Neuronal stem cell (in vitro differentiated cells): ENCODE results near the gene MEGF9.

ENCODE experiments used
- DNase-seq: peaks from one replicate; pipeline ENCODE4 v3.0.0-alpha.2; 2013; ENCODE audit warnings: low spot score
- H2AFZ ChIP-seq: one replicate; pipeline ENCODE4 v1.6.1; 2013; ENCODE audit warnings: mild to moderate bottlenecking, low read length, inconsistent platforms
- H2AK5ac ChIP-seq: 2 replicates; pipeline ENCODE4 v1.6.1; 2013; ENCODE audit warnings: low read depth, mild to moderate bottlenecking, inconsistent platforms, low read length, moderate library complexity, mixed read lengths
- H2BK120ac ChIP-seq: 2 replicates; pipeline ENCODE4 v1.6.1; 2013; ENCODE audit warnings: low read depth, mild to moderate bottlenecking, inconsistent platforms, low read length, moderate library complexity, mixed read lengths
- H2BK12ac ChIP-seq: one replicate; pipeline ENCODE4 v1.6.1; 2013; ENCODE audit warnings: low read length, inconsistent platforms
- H2BK15ac ChIP-seq: 2 replicates; pipeline ENCODE4 v1.6.1; 2013; ENCODE audit warnings: mild to moderate bottlenecking, low read length, inconsistent platforms, mixed read lengths
- H2BK5ac ChIP-seq: one replicate; pipeline ENCODE4 v1.6.1; 2013; ENCODE audit warnings: inconsistent platforms, mild to moderate bottlenecking, low read length, moderate library complexity
- H3K14ac ChIP-seq: one replicate; pipeline ENCODE4 v1.6.1; 2013; ENCODE audit warnings: low read length, inconsistent platforms
- H3K18ac ChIP-seq: 2 replicates; pipeline ENCODE4 v1.6.1; 2013; ENCODE audit warnings: low read length, inconsistent platforms
- H3K23ac ChIP-seq: 2 replicates; pipeline ENCODE4 v1.6.1; 2013; ENCODE audit warnings: low read depth, mild to moderate bottlenecking, mixed read lengths, low read length, inconsistent platforms; ENCODE audit not compliant: poor library complexity
- H3K27ac ChIP-seq: replicated peaks from 3 replicates; pipeline ENCODE4 v1.5.1; 2013; ENCODE audit warnings: low read length, inconsistent platforms
- H3K27me3 ChIP-seq, 3 experiments: 2 replicates each; pipeline ENCODE4 v1.6.1; 2013; ENCODE audit warnings: low read length in 3 of 3, mild to moderate bottlenecking in 2 of 3, inconsistent platforms in 1 of 3, low read depth in 1 of 3, mixed read lengths in 1 of 3, moderate library complexity in 1 of 3; ENCODE audit not compliant: control insufficient read depth in 3 of 3, insufficient read depth in 3 of 3
- H3K36me3 ChIP-seq, 2 donors: replicated peaks in 1 of 2; 2 replicates each; pipeline ENCODE4 v1.6.1; 2013; ENCODE audit warnings: low read length in 2 of 2; ENCODE audit not compliant: control insufficient read depth in 2 of 2, insufficient read depth in 2 of 2
- H3K4ac ChIP-seq: 2 replicates; pipeline ENCODE4 v1.6.1; 2013; ENCODE audit warnings: inconsistent platforms, mild to moderate bottlenecking, low read length, moderate library complexity
- H3K4me1 ChIP-seq, 2 donors: 1 replicate in 1 of 2; 2 replicates in 1 of 2; pipeline ENCODE4 v1.6.1; 2013; ENCODE audit warnings: low read length in 2 of 2, low read depth in 1 of 2; ENCODE audit not compliant: control insufficient read depth in 2 of 2, insufficient read depth in 1 of 2
- H3K4me2 ChIP-seq: one replicate; pipeline ENCODE4 v1.6.1; 2013; ENCODE audit warnings: mild to moderate bottlenecking, low read length, inconsistent platforms; ENCODE audit not compliant: insufficient read depth, poor library complexity, severe bottlenecking
- H3K4me3 ChIP-seq, 2 donors: 2 replicates each; pipeline ENCODE4 v1.5.1; 2013; ENCODE audit warnings: low read length in 2 of 2, mild to moderate bottlenecking in 2 of 2, inconsistent platforms in 1 of 2, moderate library complexity in 1 of 2
- H3K79me1 ChIP-seq: one replicate; pipeline ENCODE4 v1.6.1; 2013; ENCODE audit warnings: low read depth, mild to moderate bottlenecking, inconsistent platforms, low read length, moderate library complexity
- H3K9ac ChIP-seq: one replicate; pipeline ENCODE4 v1.6.1; 2013; ENCODE audit warnings: mild to moderate bottlenecking, low read depth, low read length, inconsistent platforms; ENCODE audit not compliant: poor library complexity
- H3K9me3 ChIP-seq, 2 donors: replicated peaks in 1 of 2; 2 replicates each; pipeline versions ENCODE3 to v1.6.1; 2013; ENCODE audit warnings: low read length in 2 of 2, mild to moderate bottlenecking in 2 of 2, inconsistent platforms in 1 of 2, low read depth in 1 of 2, mixed read lengths in 1 of 2, moderate library complexity in 1 of 2; ENCODE audit not compliant: control insufficient read depth in 2 of 2, insufficient read depth in 1 of 2
- H4K8ac ChIP-seq: one replicate; pipeline ENCODE4 v1.6.1; 2013; ENCODE audit warnings: low read depth, mild to moderate bottlenecking, inconsistent platforms, low read length, moderate library complexity
- H4K91ac ChIP-seq: one replicate; pipeline ENCODE4 v1.6.1; 2013; ENCODE audit warnings: low read length, low read depth, mild to moderate bottlenecking, inconsistent platforms; ENCODE audit not compliant: poor library complexity
- WGBS, 2 donors: extraction: QIAGEN DNeasy Blood & Tissue Kit; methylation state at CpG; one replicate each; pipeline ENCODE4 v1.1.7; 2013; ENCODE audit warnings: missing lambda C conversion rate in 2 of 2, mixed read lengths in 1 of 2; ENCODE audit not compliant: insufficient read length in 2 of 2, insufficient replicate concordance in 1 of 2; ENCODE audit errors: extremely low coverage in 2 of 2; 5-methylcytosine and 5-hydroxymethylcytosine counted together

Gene MEGF9

DNA sequence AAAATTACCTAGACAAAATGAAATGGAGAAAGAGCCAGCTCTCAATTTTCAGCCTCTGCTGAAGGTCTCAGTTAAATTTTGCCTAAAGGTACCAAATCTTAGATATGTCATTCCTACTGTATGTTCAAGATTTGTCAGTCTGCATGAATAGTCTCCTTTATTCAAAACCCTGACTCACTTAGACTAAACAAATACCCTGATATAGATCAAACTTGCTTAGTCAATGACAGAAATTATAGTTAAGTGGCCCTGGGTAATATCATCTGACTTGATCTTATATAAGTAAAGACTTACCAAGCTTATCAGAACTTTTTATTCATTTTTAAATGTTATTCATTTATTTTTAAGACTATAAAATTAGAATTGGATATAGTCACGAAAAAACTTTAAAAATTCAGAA is 12.2 kb downstream of the MEGF9 start:
- Histone ChIP-seq H3K27me3 (no peaks in the 10 kb centered on the region), H3K9ac (no peak overlapping the region), H2BK5ac (no peak overlapping the region), H3K4me3 (no peak overlapping the region), H3K36me3 (peaks cover 0 to 8% of the 10 kb centered on the region in 2 donors), H2AFZ (no peak overlapping the region), H2BK12ac (no peak overlapping the region), H3K4me1 (peaks cover 0 to 4% of the 10 kb centered on the region in 2 donors), H3K18ac (no peak overlapping the region), H2BK120ac (no peak overlapping the region), H4K91ac (no peak overlapping the region), H3K4me2 (no peak overlapping the region), H2BK15ac (no peak overlapping the region), H4K8ac (no peak overlapping the region), H2AK5ac (no peak overlapping the region), H3K9me3 (no peaks in the 10 kb centered on the region), H3K27ac (no peak overlapping the region), H3K4ac (no peak overlapping the region), H3K79me1 (no peaks in the 10 kb centered on the region), H3K23ac (no peak overlapping the region), H3K14ac (no peak overlapping the region)
- DNase-seq: no peak
- no CpG with 5 or more reads among the region's 1 CpG for WGBS, 2 donors

DNA sequence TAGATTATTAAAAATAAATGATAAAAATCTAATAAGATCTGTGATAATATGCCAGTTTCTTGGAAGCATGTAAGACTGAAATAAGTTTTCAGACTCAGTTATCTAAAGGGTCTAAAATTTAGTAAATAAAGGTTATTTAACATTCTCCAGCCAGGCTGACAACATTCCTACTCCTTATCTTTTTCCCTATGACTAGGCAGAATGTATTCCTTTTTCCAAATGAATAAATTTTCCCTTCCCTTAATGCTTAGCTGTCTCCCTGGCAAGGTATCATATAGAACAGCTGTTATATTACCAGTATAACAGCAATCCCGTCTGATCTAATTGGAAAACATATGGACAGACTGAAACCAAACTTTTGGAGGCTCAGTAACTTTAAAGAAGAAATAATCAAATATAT is 13.0 kb downstream of the MEGF9 start:
- Histone ChIP-seq H3K4ac (no peak overlapping the region), H2BK5ac (no peak overlapping the region), H2BK15ac (no peak overlapping the region), H2AFZ (no peak overlapping the region), H3K4me3 (no peak overlapping the region), H3K27me3 (no peaks in the 10 kb centered on the region), H3K27ac (no peak overlapping the region), H2AK5ac (no peak overlapping the region), H2BK120ac (no peak overlapping the region), H3K36me3 (peaks cover 0 to 8% of the 10 kb centered on the region in 2 donors), H3K9ac (no peak overlapping the region), H3K9me3 (no peaks in the 10 kb centered on the region), H2BK12ac (no peak overlapping the region), H4K8ac (no peak overlapping the region), H4K91ac (no peak overlapping the region), H3K4me2 (no peak overlapping the region), H3K14ac (no peak overlapping the region), H3K4me1 (peaks cover 0 to 9% of the 10 kb centered on the region in 2 donors), H3K18ac (no peak overlapping the region), H3K79me1 (no peaks in the 10 kb centered on the region), H3K23ac (no peak overlapping the region)
- WGBS, 2 donors: no CpG with 5 or more reads among the region's 1 CpG
- no peak for DNase-seq

GRCh38 chr9:120698766-120699165 is 15.5 kb downstream of the MEGF9 start:
- no peak overlapping the region for H3K9ac ChIP-seq
- no peak overlapping the region for H3K27ac ChIP-seq
- no peak overlapping the region for H3K4me3 ChIP-seq
- H2BK15ac ChIP-seq: no peak overlapping the region
- H3K4me1 ChIP-seq: peaks cover 0 to 8% of the 10 kb centered on the region in 2 donors
- H3K4ac ChIP-seq: no peak overlapping the region
- H3K79me1 ChIP-seq: no peaks in the 10 kb centered on the region
- H2BK12ac ChIP-seq: no peak overlapping the region
- H4K91ac ChIP-seq: no peak overlapping the region
- WGBS, 2 donors: no CpG with 5 or more reads among the region's 2 CpGs
- H3K4me2 ChIP-seq: no peak overlapping the region
- H3K9me3 ChIP-seq: no peaks in the 10 kb centered on the region
- H2BK120ac ChIP-seq: no peak overlapping the region
- H4K8ac ChIP-seq: no peak overlapping the region
- H2BK5ac ChIP-seq: no peak overlapping the region
- no peak for DNase-seq
- peaks cover 0 to 8% of the 10 kb centered on the region in 2 donors for H3K36me3 ChIP-seq
- no peak overlapping the region for H3K23ac ChIP-seq
- H3K18ac ChIP-seq: no peak overlapping the region
- H3K14ac ChIP-seq: no peak overlapping the region
- no peak overlapping the region for H2AK5ac ChIP-seq
- no peaks in the 10 kb centered on the region for H3K27me3 ChIP-seq
- H2AFZ ChIP-seq: no peak overlapping the region

DNA sequence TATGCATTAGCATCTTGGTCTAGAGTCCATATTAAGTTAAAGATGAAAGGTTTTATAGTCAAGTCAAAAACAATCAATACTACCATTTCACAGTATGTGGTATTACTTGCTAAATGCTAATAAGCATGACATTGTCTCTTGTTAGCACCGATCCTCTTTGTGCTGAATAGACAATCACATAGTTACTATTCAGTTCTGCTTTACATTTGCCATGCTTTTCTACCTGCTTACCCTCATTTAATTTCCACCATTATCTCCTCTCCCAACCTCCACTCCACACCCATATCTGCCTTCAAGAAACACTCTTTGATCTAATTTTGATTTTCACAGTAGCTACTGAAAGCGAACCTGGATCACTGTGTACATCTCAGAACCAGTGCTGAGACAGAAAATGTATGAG is 16.8 kb downstream of the MEGF9 start:
- no peak overlapping the region for H4K8ac ChIP-seq
- H3K4me3 ChIP-seq: no peak overlapping the region
- H3K9ac ChIP-seq: no peak overlapping the region
- no peak overlapping the region for H2AFZ ChIP-seq
- no peak overlapping the region for H2BK15ac ChIP-seq
- H4K91ac ChIP-seq: no peak overlapping the region
- no peak overlapping the region for H2BK5ac ChIP-seq
- peaks cover 0 to 19% of the 10 kb centered on the region in 2 donors for H3K4me1 ChIP-seq
- DNase-seq: no peak
- H2AK5ac ChIP-seq: no peak overlapping the region
- H3K23ac ChIP-seq: no peak overlapping the region
- H3K36me3 ChIP-seq: peaks cover 0 to 2% of the 10 kb centered on the region in 2 donors
- H2BK12ac ChIP-seq: no peak overlapping the region
- H2BK120ac ChIP-seq: no peak overlapping the region
- H3K9me3 ChIP-seq: no peaks in the 10 kb centered on the region
- no peak overlapping the region for H3K4me2 ChIP-seq
- WGBS, 2 donors: no CpG with 5 or more reads among the region's 2 CpGs
- no peak overlapping the region for H3K4ac ChIP-seq
- H3K27ac ChIP-seq: no peak overlapping the region
- H3K18ac ChIP-seq: no peak overlapping the region
- H3K79me1 ChIP-seq: no peaks in the 10 kb centered on the region
- H3K14ac ChIP-seq: no peak overlapping the region
- no peaks in the 10 kb centered on the region for H3K27me3 ChIP-seq
